ENCODE data around the gene MS4A15. TPM values are rescaled to one million over a fixed set of nuclear protein-coding genes. Genes with fewer than 3 reads are reported as not detected.

MS4A15 gene
- total and polyA plus RNA-seq, 2 donors (not counting 1 experiment from before 2014, with no cell fraction given) = not detected

GRCh38 chr11:60788401-60789125, 31.9 kb downstream of the MS4A15 start:
- Mint-ChIP-seq H3K9me3 (ENCODE audit: insufficient read depth) (no peaks in the 10 kb centered on the region), H3K27me3 (no peaks in the 10 kb centered on the region), H3K27ac (no peak overlapping the region), H3K4me1 (no peaks in the 10 kb centered on the region), H3K4me3 (no peak overlapping the region)
- Histone ChIP-seq H3K4me3 (ENCODE audit: control extremely low read depth in 1 of 5, extremely low read depth in 1 of 5, insufficient read depth in 1 of 5, low read depth in 2 of 5, low read length in 4 of 5) (no peak overlapping the region), H3K27me3 (replicated peaks in 1 of 4; ENCODE audit: control extremely low read depth in 1 of 4, control insufficient read depth in 3 of 4, insufficient read depth in 4 of 4, low read length in 3 of 4) (no peaks in the 10 kb centered on the region), H3K79me2 (ENCODE audit: control insufficient read depth, insufficient read depth, low read length) (no peaks in the 10 kb centered on the region), H2AFZ (ENCODE audit: insufficient read depth, low read depth, low read length, poor library complexity, severe bottlenecking) (no peak overlapping the region), H3K4me1 (ENCODE audit: control insufficient read depth in 2 of 2, insufficient read depth in 2 of 2, low read length in 2 of 2) (no peaks in the 10 kb centered on the region), H3K36me3 (replicated peaks in 1 of 2; ENCODE audit: control extremely low read depth in 1 of 2, control insufficient read depth in 1 of 2, extremely low read depth in 1 of 2, insufficient read depth in 2 of 2, low read length in 1 of 2) (no peaks in the 10 kb centered on the region), H3K4me2 (replicated peaks; ENCODE audit: low read depth, low read length, poor library complexity, severe bottlenecking) (no peak overlapping the region), H3K27ac (ENCODE audit: low read length in 2 of 2) (no peak overlapping the region), H3K9ac (ENCODE audit: low read length) (no peak overlapping the region), H3K9me3 (ENCODE audit: control extremely low read depth in 1 of 3, control insufficient read depth in 2 of 3, insufficient read depth in 1 of 3, low read length in 2 of 3) (no peaks in the 10 kb centered on the region), H4K20me1 (ENCODE audit: control insufficient read depth, insufficient read depth, low read length, poor library complexity, severe bottlenecking) (no peaks in the 10 kb centered on the region)
- ChIA-PET POLR2A (no interaction called here), CTCF (no interaction called here)
- intact Hi-C loops (cut with micrococcal nuclease) = no loop called here
- TF ChIP-seq EZH2 (IDR thresholded peaks at IDR 0.05; ENCODE audit: borderline replicate concordance, insufficient read depth, low read depth, low read length, poor library complexity, severe bottlenecking) (no peak), CTCF (IDR thresholded peaks at IDR 0.05) (no peak)
- 96% methylated on average over 6 of the region's 7 CpGs for WGBS (ENCODE audit: insufficient coverage)
- ATAC-seq (ENCODE audit: low read depth) (no peak), DNase-seq (no peak)

- Histone ChIP-seq H3K4me3 (ENCODE audit: control extremely low read depth in 1 of 5, extremely low read depth in 1 of 5, insufficient read depth in 1 of 5, low read depth in 2 of 5, low read length in 4 of 5) (no peak overlapping the region), H3K36me3 (replicated peaks in 1 of 2; ENCODE audit: control extremely low read depth in 1 of 2, control insufficient read depth in 1 of 2, extremely low read depth in 1 of 2, insufficient read depth in 2 of 2, low read length in 1 of 2) (no peaks in the 10 kb centered on the region), H3K27me3 (replicated peaks in 1 of 4; ENCODE audit: control extremely low read depth in 1 of 4, control insufficient read depth in 3 of 4, insufficient read depth in 4 of 4, low read length in 3 of 4) (no peaks in the 10 kb centered on the region), H3K79me2 (ENCODE audit: control insufficient read depth, insufficient read depth, low read length) (no peaks in the 10 kb centered on the region), H4K20me1 (ENCODE audit: control insufficient read depth, insufficient read depth, low read length, poor library complexity, severe bottlenecking) (no peaks in the 10 kb centered on the region), H3K9me3 (ENCODE audit: control extremely low read depth in 1 of 3, control insufficient read depth in 2 of 3, insufficient read depth in 1 of 3, low read length in 2 of 3) (no peaks in the 10 kb centered on the region), H3K9ac (ENCODE audit: low read length) (no peak overlapping the region), H3K27ac (ENCODE audit: low read length in 2 of 2) (no peak overlapping the region), H3K4me2 (replicated peaks; ENCODE audit: low read depth, low read length, poor library complexity, severe bottlenecking) (no peak overlapping the region), H3K4me1 (ENCODE audit: control insufficient read depth in 2 of 2, insufficient read depth in 2 of 2, low read length in 2 of 2) (no peaks in the 10 kb centered on the region), H2AFZ (ENCODE audit: insufficient read depth, low read depth, low read length, poor library complexity, severe bottlenecking) (no peak overlapping the region)
- CTCF ChIA-PET = interaction anchor here (0.7 to 1.6 kb wide), 3 partner anchors 11 to 28 kb away, joined by 3 to 6 read pairs (median 4); no protein-coding TSS in a partner anchor
- ATAC-seq (ENCODE audit: low read depth) (no peak), DNase-seq (no peak)
- 78% methylated on average over 1 of the region's 3 CpGs for WGBS (ENCODE audit: insufficient coverage)
- Mint-ChIP-seq H3K27me3 (no peaks in the 10 kb centered on the region), H3K4me3 (no peak overlapping the region), H3K4me1 (no peaks in the 10 kb centered on the region), H3K9me3 (ENCODE audit: insufficient read depth) (no peaks in the 10 kb centered on the region), H3K27ac (no peak overlapping the region)
- POLR2A ChIA-PET = no interaction called here
- no peak for TF ChIP-seq CTCF (IDR thresholded peaks at IDR 0.05)
- no peak for TF ChIP-seq EZH2 (IDR thresholded peaks at IDR 0.05; ENCODE audit: borderline replicate concordance, insufficient read depth, low read depth, low read length, poor library complexity, severe bottlenecking)
- intact Hi-C loops (cut with micrococcal nuclease) = no loop called here
These were observed 34.1 kb downstream of the MS4A15 start for GRCh38 chr11:60790726-60791125.

Measured in B cell (primary cell).